GM21786 (cell line): ENCODE results near the gene FBLIM1.
"Not testable (repeated sequence)": the region's sequence is repeated elsewhere in the genome, so short reads cannot be mapped to it uniquely, and the experiment has no call there.

Source experiments
- ATAC-seq: cut with Tn5 transposase; IDR thresholded peaks from one replicate; pipeline ENCODE4 v1.9.1; 2021; ENCODE audit not compliant: unreplicated experiment

The FBLIM1 gene

DNA sequence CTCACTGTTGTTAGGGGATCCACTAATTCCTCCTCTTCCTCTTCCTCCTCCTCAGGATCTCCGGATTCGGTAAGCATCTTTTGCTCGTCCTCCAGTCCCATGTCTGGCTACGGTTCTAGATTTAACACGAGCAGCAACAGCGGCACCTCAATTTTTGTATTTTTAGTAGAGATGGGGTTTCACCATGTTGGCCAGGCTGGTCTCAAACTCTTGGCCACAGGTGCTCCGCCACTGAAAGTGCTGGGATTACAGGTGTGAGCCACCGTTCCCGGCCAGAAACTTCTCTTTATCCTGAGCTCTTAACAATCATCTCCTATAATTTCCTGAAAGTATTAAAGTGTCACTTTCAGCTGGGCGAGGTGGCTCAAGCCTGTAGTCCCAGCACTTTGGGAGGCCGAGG lies 49.0 kb downstream of the FBLIM1 start, which contains the start of gene UQCRHL:
UQCRHL (minus strand) TSS at position 101 of the 400 bp plus-strand sequence; CDS start at position 101, 0 bp downstream.
- ATAC-seq = not testable (repeated sequence)

DNA sequence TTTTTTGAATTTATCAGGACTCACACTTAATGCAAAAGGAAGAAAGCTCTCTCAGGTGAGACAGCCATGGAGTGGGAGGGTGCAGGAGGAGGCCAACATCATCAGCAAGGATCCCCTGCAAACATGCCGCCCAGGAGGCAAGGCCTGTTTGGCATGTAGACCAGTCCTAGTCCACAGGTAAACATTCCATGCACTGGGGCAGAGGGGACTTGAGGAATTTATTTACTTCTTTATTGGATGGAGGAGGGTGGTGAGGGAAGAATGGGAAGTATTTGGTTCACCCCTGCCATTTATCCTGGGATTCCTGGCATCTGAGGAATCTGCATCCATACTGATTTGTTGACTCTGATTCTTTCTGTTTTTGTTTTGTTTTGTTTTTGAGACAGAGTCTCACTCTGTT lies 50.4 kb downstream of the FBLIM1 start:
- ATAC-seq = no peak

DNA sequence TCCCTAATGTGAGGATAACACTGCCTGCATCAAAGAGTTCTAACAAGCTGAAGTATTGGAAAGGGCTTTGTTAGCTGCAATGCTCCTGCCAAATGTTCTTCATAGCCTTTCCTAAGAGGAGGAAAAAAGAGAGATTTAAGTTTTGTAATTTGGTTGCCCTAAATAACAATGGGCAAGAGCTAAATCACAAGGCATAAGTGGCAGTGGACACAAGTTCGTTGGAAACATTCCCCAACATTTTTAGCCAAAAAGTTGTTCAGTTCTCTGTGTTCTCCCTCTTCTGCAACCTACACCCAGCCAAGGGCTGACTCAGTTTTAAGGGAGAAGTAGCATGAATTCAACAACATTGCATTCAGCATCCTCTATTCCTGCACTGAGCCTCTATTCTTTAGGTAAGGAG lies 51.5 kb downstream of the FBLIM1 start:
- no peak for ATAC-seq

DNA sequence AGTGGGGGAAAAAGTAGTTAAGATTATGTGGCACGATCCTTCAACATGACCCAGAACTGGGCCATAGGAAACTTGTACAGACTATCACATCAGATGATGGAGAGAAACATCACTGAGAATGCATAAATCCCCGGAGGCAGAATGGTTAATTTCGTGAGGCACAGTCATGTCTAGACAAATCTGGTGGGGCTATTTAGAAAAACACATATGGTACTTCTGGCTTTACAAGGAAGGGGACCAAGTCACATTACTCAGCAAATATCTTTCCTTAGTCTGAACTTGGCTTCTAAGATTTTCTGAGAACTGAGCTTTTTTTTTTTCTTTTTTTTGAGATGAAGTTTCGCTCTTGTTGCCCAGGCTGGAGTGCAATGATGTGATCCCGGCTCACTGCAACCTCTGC lies 58.1 kb downstream of the FBLIM1 start:
- no peak for ATAC-seq

DNA sequence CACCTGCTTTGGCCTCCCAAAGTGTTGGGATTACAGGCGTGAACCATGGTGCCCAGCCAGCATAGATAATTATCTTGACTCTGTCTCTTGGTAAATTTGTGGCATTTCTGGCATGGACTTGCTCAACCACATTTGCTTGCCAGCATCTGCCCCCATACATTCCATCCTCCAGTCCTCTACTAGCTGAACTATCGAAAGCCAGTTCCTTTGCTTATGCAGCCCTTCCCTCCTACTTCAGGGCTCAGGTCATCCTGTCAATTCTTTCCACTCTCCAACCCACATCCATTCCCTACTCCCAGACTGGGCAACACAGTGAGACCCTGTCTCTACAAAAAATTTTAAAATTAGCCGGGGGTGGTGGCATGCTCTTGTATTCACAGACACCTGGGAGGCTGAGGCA lies 61.9 kb downstream of the FBLIM1 start:
- ATAC-seq = no peak

DNA sequence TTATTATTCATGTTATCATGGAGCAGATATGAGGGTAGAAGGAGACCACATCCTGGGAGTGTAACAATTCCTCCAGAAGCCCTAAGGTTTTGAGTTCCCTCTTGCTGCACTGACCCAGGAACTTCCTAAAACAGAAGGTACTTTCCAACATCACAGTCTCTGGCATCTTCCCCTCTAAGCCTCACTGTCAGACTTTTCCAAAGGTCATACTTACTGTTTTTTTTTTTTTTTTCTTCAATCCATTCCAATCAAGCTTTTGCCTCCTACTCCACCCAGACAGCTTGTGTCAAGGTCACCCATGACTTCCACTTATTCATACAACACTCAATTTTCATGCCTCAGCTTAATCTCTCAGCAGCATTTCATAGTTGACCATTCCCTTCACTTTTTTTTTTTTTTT lies 67.2 kb downstream of the FBLIM1 start:
- no peak for ATAC-seq

DNA sequence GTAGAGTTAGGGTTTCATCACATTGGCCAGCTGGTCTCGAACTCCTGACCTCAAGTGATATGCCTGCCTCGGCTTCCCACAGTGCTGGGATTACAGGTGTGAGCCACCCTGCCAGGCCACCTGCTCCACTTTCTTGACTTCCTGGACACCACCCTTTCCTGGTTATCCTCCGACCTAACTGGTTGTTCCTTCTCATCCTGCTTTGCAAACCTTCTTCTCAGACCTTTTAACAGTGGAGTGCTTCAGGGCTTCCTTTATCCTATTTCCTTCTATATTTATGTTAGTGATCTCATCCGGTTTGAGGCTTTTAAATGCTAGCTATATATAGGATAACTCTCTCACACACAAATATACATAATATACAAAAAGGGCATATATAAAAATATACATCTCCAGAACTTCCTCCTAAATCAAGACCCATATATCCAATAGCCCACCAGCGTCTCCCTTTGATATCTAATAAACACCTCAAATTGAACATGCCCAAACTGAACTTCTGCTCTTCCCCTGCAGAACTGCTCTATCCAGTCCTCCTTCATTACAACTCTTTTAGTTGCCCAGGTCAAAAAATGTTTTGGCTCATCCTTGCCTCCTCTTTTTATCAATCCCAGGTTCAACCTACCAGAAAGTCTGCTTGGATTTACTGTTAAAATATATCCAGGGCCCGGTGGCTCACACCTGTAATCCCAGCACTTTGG lies 68.4 kb downstream of the FBLIM1 start:
- ATAC-seq = no peak

DNA sequence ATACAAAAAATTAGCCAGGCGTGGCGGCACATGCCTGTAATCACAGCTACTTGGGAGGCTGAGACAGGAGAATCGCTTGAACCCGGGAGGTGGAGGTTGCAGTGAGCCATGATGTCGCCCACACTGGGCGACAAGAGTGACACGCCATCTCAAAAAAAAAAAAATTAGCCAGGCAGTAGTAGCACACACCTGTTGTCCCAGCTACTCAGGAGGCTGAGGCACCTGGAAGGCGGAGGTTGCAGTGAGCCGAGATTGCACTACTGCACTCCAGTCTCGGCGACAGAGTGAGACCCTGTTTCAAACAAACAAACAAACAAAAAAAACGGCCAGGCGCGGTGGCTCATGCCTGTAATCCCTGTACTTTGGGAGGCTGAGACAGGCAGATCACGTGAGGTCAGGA lies 69.0 kb downstream of the FBLIM1 start:
- not testable (repeated sequence) for ATAC-seq

DNA sequence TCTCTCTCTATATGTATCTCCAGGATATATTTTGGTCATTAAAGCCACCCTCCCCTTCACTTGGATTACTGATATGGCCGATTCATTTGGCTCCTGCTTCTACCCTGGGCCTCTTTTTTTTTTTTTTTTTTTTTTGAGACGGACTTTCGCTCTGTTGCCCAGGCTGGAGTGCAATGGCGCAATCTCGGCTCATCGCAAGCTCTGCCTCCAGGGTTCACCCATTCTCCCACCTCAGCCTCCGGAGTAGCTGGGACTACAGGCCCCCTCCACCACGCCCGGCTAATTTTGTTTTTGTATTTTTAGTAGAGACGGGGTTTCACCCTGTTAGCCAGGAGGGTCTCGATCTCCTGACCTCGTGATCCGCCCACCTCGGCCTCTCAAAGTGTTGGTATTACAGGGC lies 70.3 kb downstream of the FBLIM1 start:
- not testable (repeated sequence) for ATAC-seq

DNA sequence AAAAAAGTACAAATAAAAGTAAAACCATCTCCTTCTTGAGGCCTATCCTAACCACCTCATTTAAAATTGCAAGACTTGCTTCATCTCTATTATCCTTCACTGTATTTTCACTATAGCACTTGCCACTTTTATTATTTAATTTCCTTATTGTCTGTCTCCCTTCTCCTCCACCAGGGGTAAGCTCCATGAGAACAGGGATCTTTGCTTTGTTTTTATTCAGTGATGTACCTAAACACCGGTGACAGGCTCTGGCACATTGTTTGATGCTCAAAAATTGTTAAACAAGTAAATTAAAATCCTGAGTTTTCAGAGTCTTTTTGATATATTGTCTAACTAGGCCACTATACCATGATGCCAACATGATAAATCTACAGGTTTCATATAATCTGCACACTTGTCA lies 71.7 kb downstream of the FBLIM1 start:
- no peak for ATAC-seq

DNA sequence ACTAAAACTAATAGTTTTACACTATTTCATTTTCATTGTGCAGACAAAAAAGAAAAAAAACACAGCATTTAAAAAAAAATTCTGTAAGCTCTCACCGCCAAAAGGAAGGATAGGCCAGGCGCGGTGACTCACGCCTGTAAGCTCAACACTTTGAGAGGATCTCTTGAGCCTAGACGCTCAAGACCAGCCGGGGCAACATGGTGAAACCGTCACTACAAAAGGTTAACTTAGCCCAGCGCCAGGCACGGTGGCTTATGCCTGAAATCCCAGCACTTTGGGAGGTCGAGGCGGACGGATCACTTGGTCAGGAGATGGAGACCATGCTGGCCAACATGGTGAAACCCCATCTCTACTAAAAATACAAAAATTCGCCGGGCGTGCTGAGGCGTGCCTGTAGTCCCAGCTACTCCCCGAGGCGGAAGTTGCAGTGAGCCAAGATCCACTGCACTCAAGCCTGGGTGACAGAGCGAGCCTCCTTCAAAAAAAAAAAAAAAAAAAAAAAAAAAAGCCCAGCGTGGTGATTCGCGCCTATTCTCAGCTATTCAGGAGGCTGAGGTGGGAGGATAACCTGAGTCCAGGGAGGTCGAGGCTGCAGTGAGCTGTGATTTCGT lies 74.6 kb downstream of the FBLIM1 start:
- no peak for ATAC-seq

DNA sequence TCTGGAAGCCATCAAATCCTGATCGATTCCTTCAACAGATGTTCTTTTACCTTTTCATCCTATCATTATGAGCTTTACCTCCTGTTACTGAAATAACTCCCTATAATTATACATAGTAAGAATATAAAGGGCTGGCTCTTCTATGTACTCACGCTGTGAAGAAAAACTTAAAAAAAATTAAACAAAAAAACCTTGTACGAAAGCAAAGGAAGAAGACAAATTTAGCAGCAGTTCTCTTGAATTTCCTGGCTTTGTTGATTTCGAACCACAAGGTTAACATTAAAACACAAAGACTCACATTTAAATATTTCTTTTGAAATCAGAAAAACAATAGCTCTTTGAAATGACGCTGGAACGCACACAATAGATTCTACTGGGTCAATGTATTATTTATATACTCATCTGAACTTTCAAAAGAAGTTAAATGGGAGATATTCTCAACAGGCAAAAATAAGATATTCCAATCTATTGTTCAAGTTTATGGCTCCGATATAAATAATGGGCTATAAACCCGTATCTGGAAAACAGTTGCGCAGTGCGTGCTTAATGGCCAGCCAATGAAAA lies 75.3 kb downstream of the FBLIM1 start:
- ATAC-seq = no peak

DNA sequence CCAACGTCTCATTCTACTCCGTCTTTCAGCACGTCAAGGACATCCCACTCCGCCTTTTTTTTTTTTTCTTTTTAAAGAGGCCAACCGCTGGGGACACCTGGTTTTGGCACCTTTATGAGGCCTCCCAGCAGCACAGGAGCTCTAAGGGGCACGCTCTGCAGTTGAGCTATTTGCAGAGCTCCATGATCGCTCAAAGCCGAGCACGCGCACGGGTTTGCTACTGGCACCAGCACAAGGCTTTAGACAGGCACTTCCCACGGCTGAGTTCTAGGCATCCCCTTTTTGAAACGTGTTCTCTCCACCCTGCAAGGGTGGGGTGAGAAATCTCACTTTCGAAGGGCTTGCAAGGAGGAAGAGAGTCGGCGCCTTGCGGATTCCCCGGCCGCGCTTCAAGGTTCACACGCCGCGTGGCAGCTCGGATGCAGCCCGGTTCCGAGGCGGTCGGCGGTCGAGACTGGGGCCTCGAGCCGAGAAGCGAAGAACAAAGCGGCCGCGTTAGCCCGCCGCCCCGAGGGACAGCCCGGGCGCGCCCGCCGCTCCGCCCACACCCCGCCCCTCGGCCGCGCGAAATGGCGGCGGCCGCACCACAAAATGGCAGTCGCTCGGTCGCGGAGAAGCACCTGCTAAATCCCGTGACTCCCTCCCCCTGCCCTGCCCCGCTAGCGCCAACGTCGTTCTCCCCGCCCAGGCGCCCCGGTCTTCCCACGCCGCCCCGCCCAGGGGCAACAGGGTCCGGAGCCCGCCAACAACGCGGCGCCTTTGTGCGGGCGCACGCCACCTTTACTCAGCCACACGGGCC lies 76.0 kb downstream of the FBLIM1 start:
- peak; percentile 32 for ATAC-seq

DNA sequence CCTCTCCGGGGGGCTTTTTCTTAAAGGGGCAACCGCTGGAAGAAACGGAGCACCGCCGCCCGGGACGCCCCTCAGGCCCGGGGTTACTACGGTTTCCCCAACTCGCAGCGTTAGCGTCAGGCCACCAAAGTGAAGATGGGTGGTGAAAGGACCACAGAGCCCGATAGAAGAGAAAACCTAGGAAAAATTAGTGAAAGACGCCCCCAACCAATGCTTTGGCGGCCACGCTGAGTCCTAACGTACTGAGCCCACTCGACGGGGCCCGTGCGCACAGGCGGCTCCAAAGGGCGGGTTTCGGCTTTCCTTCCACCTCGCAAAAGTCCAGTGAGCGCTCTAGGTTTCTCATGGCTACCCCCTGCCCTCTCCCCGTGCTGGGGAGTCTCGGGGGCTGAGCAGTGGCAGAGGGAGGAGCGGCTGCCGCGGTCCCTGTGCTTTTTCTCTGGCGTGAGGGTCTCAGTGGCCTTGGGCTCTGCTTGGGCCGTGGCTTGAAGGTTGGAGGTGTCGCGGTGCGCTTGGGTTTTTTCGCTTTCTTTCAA lies 76.7 kb downstream of the FBLIM1 start:
- ATAC-seq = peak; percentile 3

DNA sequence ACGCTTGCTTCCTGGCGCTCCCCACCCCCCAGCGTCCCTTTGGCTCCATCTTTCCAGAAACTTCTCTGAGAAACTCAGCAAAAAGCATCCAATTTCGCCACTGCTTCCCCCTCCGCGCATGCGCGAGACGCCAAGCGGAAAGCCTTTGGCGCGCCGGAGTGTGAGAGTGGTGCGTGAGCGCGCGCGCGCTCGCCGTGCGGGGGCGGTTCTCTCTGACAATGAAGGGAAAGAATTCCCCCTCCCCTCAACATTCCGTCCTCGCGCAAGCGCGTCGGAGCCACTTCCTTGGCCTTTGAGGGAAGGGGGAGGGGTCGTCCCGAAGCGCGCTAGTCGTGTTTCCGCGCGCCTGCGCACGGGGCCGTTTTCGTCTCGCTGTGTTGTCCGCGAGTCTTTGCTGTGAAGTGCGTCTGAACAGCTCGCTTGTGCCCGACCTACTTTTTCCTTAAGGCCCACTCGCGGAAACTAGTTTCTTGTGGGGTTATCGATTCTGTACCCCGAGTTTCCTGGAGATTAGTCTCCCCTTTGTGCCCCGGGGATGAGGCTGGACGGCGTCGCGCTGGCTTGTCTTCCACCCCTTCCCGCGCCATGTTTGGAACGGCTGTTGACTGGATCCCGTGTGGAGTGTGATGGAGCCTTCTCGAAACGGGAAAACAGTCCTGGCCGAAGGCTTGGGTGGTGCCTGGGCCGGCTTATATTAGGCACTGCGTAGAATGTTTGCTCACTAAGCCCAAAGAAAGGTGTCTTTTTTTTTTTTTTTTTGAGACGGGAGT lies 77.3 kb downstream of the FBLIM1 start:
- ATAC-seq = peak; percentile 50
